ENCODE results near the gene ANO10.
"Not testable (repeated sequence)": the region's sequence is repeated elsewhere in the genome, so short reads cannot be mapped to it uniquely, and the experiment has no call there.

ANO10 gene

DNA sequence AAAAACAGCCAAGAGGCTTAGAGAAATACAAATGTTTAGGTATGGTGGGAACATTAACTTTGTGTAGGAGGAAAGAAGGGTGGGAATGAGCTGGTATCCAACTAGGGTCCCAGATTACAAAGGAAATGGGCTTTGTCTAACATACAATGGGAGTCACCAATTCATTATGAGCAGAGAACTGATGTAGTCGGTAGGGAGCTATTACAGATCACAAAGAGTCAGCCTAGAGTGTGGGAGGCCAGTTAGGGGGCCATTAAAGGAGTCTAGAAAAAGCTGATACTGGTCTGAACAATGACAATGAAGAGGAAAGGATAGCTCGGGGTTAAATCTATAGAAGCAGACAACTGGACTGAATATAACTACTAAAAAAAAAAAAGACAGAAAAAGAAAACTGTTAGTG is 15.5 kb downstream of the ANO10 start:
- no peak for ATAC-seq (ENCODE audit: low read depth)
- no peak for DNase-seq (ENCODE audit: low spot score)
- Histone ChIP-seq H3K4me1 (ENCODE audit: insufficient read depth, poor library complexity, severe bottlenecking) (no peaks in the 10 kb centered on the region), H3K36me3 (ENCODE audit: low read depth) (peaks cover 11% of the 10 kb centered on the region), H3K27ac (ENCODE audit: poor library complexity, severe bottlenecking) (no peak overlapping the region), H3K27me3 (ENCODE audit: insufficient read depth, poor library complexity, severe bottlenecking) (no peaks in the 10 kb centered on the region), H3K9me3 (ENCODE audit: severe bottlenecking) (no peaks in the 10 kb centered on the region), H3K4me3 (ENCODE audit: severe bottlenecking) (no peak overlapping the region)
- TF ChIP-seq, protein P1, sequence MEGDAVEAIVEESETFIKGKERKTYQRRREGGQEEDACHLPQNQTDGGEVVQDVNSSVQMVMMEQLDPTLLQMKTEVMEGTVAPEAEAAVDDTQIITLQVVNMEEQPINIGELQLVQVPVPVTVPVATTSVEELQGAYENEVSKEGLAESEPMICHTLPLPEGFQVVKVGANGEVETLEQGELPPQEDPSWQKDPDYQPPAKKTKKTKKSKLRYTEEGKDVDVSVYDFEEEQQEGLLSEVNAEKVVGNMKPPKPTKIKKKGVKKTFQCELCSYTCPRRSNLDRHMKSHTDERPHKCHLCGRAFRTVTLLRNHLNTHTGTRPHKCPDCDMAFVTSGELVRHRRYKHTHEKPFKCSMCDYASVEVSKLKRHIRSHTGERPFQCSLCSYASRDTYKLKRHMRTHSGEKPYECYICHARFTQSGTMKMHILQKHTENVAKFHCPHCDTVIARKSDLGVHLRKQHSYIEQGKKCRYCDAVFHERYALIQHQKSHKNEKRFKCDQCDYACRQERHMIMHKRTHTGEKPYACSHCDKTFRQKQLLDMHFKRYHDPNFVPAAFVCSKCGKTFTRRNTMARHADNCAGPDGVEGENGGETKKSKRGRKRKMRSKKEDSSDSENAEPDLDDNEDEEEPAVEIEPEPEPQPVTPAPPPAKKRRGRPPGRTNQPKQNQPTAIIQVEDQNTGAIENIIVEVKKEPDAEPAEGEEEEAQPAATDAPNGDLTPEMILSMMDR (IDR thresholded peaks at IDR 0.05; ENCODE audit: poor library complexity, severe bottlenecking) = no peak

GRCh38 chr3:43599959-43600358 is 21.9 kb downstream of the ANO10 start:
- H3K27me3 ChIP-seq (ENCODE audit: insufficient read depth, poor library complexity, severe bottlenecking); H3K4me1 ChIP-seq (ENCODE audit: insufficient read depth, poor library complexity, severe bottlenecking); H3K4me3 ChIP-seq (ENCODE audit: severe bottlenecking); ATAC-seq (ENCODE audit: low read depth); DNase-seq (ENCODE audit: low spot score); H3K27ac ChIP-seq (ENCODE audit: poor library complexity, severe bottlenecking); H3K9me3 ChIP-seq (ENCODE audit: severe bottlenecking): not testable (repeated sequence)
- H3K36me3 ChIP-seq (ENCODE audit: low read depth) = peaks cover 15% of the 10 kb centered on the region

- no peaks in the 10 kb centered on the region for H3K9me3 ChIP-seq (ENCODE audit: severe bottlenecking)
- H3K27ac ChIP-seq (ENCODE audit: poor library complexity, severe bottlenecking) = no peak overlapping the region
- H3K27me3 ChIP-seq (ENCODE audit: insufficient read depth, poor library complexity, severe bottlenecking) = no peaks in the 10 kb centered on the region
- DNase-seq (ENCODE audit: low spot score) (no peak), ATAC-seq (ENCODE audit: low read depth) (no peak)
- peaks cover 13% of the 10 kb centered on the region for H3K36me3 ChIP-seq (ENCODE audit: low read depth)
- H3K4me3 ChIP-seq (ENCODE audit: severe bottlenecking) = no peak overlapping the region
- no peaks in the 10 kb centered on the region for H3K4me1 ChIP-seq (ENCODE audit: insufficient read depth, poor library complexity, severe bottlenecking)
- TF ChIP-seq, protein P1 (IDR thresholded peaks at IDR 0.05; ENCODE audit: poor library complexity, severe bottlenecking) = no peak
These were observed 23.9 kb downstream of the ANO10 start for GRCh38 chr3:43597961-43598360.

DNA sequence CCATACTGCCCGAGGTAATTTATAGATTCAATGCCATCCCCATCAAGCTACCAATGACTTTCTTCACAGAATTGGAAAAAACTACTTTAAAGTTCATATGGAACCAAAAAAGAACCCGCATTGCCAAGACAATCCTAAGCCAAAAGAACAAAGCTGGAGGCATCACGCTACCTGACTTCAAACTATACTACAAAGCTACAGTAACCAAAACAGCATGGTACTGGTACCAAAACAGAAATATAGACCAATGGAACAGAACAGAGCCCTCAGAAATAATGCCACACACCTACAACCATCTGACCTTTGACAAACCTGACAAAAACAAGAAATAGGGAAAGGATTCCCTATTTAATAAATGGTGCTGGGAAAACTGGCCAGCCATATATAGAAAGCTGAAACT is 25.6 kb downstream of the ANO10 start:
- not testable (repeated sequence) for ATAC-seq (ENCODE audit: low read depth); H3K27me3 ChIP-seq (ENCODE audit: insufficient read depth, poor library complexity, severe bottlenecking); H3K9me3 ChIP-seq (ENCODE audit: severe bottlenecking); DNase-seq (ENCODE audit: low spot score); H3K4me3 ChIP-seq (ENCODE audit: severe bottlenecking); H3K27ac ChIP-seq (ENCODE audit: poor library complexity, severe bottlenecking); H3K4me1 ChIP-seq (ENCODE audit: insufficient read depth, poor library complexity, severe bottlenecking)
- H3K36me3 ChIP-seq (ENCODE audit: low read depth) = peaks cover 13% of the 10 kb centered on the region

DNA sequence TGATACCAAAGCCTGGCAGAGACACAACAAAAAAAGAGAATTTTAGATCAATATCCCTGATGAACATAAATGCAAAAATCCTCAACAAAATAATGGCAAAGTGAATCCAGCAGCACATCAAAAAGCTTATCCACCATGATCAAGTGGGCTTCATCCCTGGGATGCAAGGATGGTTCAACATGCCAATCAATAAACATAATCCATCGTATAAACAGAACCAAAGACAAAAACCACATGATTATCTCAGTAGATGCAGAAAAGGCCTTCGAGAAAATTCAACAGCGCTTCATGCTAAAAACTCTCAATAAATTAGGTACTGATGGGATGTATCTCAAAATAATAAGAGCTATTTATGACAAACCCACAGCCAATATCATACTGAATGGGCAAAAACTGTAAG is 26.5 kb downstream of the ANO10 start:
- not testable (repeated sequence) for H3K9me3 ChIP-seq (ENCODE audit: severe bottlenecking); H3K27me3 ChIP-seq (ENCODE audit: insufficient read depth, poor library complexity, severe bottlenecking); ATAC-seq (ENCODE audit: low read depth); H3K27ac ChIP-seq (ENCODE audit: poor library complexity, severe bottlenecking); H3K4me1 ChIP-seq (ENCODE audit: insufficient read depth, poor library complexity, severe bottlenecking); DNase-seq (ENCODE audit: low spot score); H3K4me3 ChIP-seq (ENCODE audit: severe bottlenecking)
- H3K36me3 ChIP-seq (ENCODE audit: low read depth) = peaks cover 13% of the 10 kb centered on the region

- not testable (repeated sequence) for H3K4me1 ChIP-seq (ENCODE audit: insufficient read depth, poor library complexity, severe bottlenecking); H3K4me3 ChIP-seq (ENCODE audit: severe bottlenecking); DNase-seq (ENCODE audit: low spot score); H3K9me3 ChIP-seq (ENCODE audit: severe bottlenecking); H3K27ac ChIP-seq (ENCODE audit: poor library complexity, severe bottlenecking); ATAC-seq (ENCODE audit: low read depth); H3K27me3 ChIP-seq (ENCODE audit: insufficient read depth, poor library complexity, severe bottlenecking)
- H3K36me3 ChIP-seq (ENCODE audit: low read depth) = peaks cover 13% of the 10 kb centered on the region
These were observed 28.2 kb downstream of the ANO10 start for GRCh38 chr3:43593588-43593987.

- DNase-seq (ENCODE audit: low spot score); ATAC-seq (ENCODE audit: low read depth); H3K4me3 ChIP-seq (ENCODE audit: severe bottlenecking); H3K36me3 ChIP-seq (ENCODE audit: low read depth); H3K27ac ChIP-seq (ENCODE audit: poor library complexity, severe bottlenecking); H3K27me3 ChIP-seq (ENCODE audit: insufficient read depth, poor library complexity, severe bottlenecking); H3K9me3 ChIP-seq (ENCODE audit: severe bottlenecking); H3K4me1 ChIP-seq (ENCODE audit: insufficient read depth, poor library complexity, severe bottlenecking): not testable (repeated sequence)
These were observed 29.9 kb downstream of the ANO10 start for GRCh38 chr3:43591866-43592265.

Measured in RWPE2 (cell line).